GM18498 (cell line): Measurements from ENCODE around the gene FUT3.
"Not testable (repeated sequence)": the region's sequence is repeated elsewhere in the genome, so short reads cannot be mapped to it uniquely, and the experiment has no call there.

Source experiments
- ATAC-seq: cut with Tn5 transposase; IDR thresholded peaks from one replicate; pipeline ENCODE4 v1.9.1; 2021; ENCODE audit warnings: mild to moderate bottlenecking, moderate library complexity; ENCODE audit not compliant: unreplicated experiment

The FUT3 gene

GRCh38 chr19:5851302-5851701 is at the start of gene FUT3:
FUT3 (minus strand) TSS chr19:5851449.
- no peak for ATAC-seq

GRCh38 chr19:5900976-5901375 is 49.7 kb upstream of the FUT3 start:
- no peak for ATAC-seq

GRCh38 chr19:5899728-5900526 is 48.7 kb upstream of the FUT3 start:
- ATAC-seq = no peak

GRCh38 chr19:5897189-5897969 is 46.1 kb upstream of the FUT3 start:
- ATAC-seq = no peak

GRCh38 chr19:5896365-5897076 is 45.3 kb upstream of the FUT3 start:
- no peak for ATAC-seq

GRCh38 chr19:5895890-5896289 is 44.6 kb upstream of the FUT3 start:
- ATAC-seq = no peak

- no peak for ATAC-seq
Observed at GRCh38 chr19:5895409-5895808, 44.2 kb upstream of the FUT3 start.

- ATAC-seq = no peak
Observed at GRCh38 chr19:5894704-5895349, 43.6 kb upstream of the FUT3 start.

- ATAC-seq = no peak
Observed at GRCh38 chr19:5893907-5894703, 42.9 kb upstream of the FUT3 start.

- ATAC-seq = no peak
Observed at GRCh38 chr19:5893296-5893903, 42.2 kb upstream of the FUT3 start.

GRCh38 chr19:5892772-5893275 is 41.6 kb upstream of the FUT3 start:
- ATAC-seq = no peak

- no peak for ATAC-seq
Observed at GRCh38 chr19:5891938-5892771, 40.9 kb upstream of the FUT3 start.

GRCh38 chr19:5891572-5891937 is 40.3 kb upstream of the FUT3 start:
- ATAC-seq = no peak

GRCh38 chr19:5890099-5890498 is 38.9 kb upstream of the FUT3 start:
- ATAC-seq = no peak

- ATAC-seq = no peak
Observed at GRCh38 chr19:5889288-5889971, 38.2 kb upstream of the FUT3 start.

- ATAC-seq = not testable (repeated sequence)
Observed at GRCh38 chr19:5884065-5884811, 33.0 kb upstream of the FUT3 start.

- not testable (repeated sequence) for ATAC-seq
Observed at GRCh38 chr19:5883157-5883873, 32.1 kb upstream of the FUT3 start.
